SIG-M5 treated with dmso at 0.1 percent for 504 hours (cell line): ENCODE measurements around the gene KSR2.
A peak's percentile ranks its signal among the peaks of the same experiment; 100 is the strongest.
"Not testable (repeated sequence)": the region's sequence is repeated elsewhere in the genome, so short reads cannot be mapped to it uniquely, and the experiment has no call there.

ENCODE experiments used
- DNase-seq: peaks from one replicate; lab custom pipeline; 2025; ENCODE audit not compliant: unreplicated experiment; lab: John Stamatoyannopoulos, UW

The KSR2 gene

GRCh38 chr12:117860787-117861290, 108.0 kb downstream of the KSR2 start:
- DNase-seq: not testable (repeated sequence)

- no peak for DNase-seq
Observed at GRCh38 chr12:117860111-117860510, 108.7 kb downstream of the KSR2 start.

- DNase-seq: peak; percentile 68
Observed at GRCh38 chr12:117857632-117858612, 110.9 kb downstream of the KSR2 start.

- not testable (repeated sequence) for DNase-seq
Observed at GRCh38 chr12:117857139-117857538, 111.7 kb downstream of the KSR2 start.

- no peak for DNase-seq
Observed at GRCh38 chr12:117855165-117855564, 113.6 kb downstream of the KSR2 start.

- DNase-seq: peak; percentile 44
Observed at GRCh38 chr12:117854339-117855012, 114.3 kb downstream of the KSR2 start.

- DNase-seq: peak; percentile 57
Observed at GRCh38 chr12:117853600-117853999, 115.2 kb downstream of the KSR2 start.

- DNase-seq: peak; percentile 44
Observed at GRCh38 chr12:117850048-117850447, 118.7 kb downstream of the KSR2 start.

- no peak for DNase-seq
Observed at GRCh38 chr12:117847371-117847770, 121.4 kb downstream of the KSR2 start.

GRCh38 chr12:117845271-117845904, 123.4 kb downstream of the KSR2 start:
- no peak for DNase-seq

- DNase-seq: no peak
Observed at GRCh38 chr12:117844114-117844830, 124.5 kb downstream of the KSR2 start.

GRCh38 chr12:117842630-117843029, 126.2 kb downstream of the KSR2 start:
- no peak for DNase-seq

- no peak for DNase-seq
Observed at GRCh38 chr12:117842220-117842619, 126.6 kb downstream of the KSR2 start.

GRCh38 chr12:117837737-117838050, 131.1 kb downstream of the KSR2 start:
- DNase-seq: no peak

GRCh38 chr12:117836999-117837736, 131.6 kb downstream of the KSR2 start:
- peak; percentile 45 for DNase-seq

GRCh38 chr12:117836476-117836875, 132.3 kb downstream of the KSR2 start:
- no peak for DNase-seq

GRCh38 chr12:117835156-117835555, 133.6 kb downstream of the KSR2 start:
- no peak for DNase-seq

GRCh38 chr12:117832459-117833457, 136.0 kb downstream of the KSR2 start:
- DNase-seq: no peak

GRCh38 chr12:117830471-117830870, 138.3 kb downstream of the KSR2 start:
- no peak for DNase-seq
